ENCODE data around the gene NSMCE4A. TPM values are rescaled to one million over a fixed set of nuclear protein-coding genes. Genes with fewer than 3 reads are reported as not detected.

The NSMCE4A gene
- total and polyA plus RNA-seq, 9 of the 15 experiments (the other 6 are each of a cell fraction or from before 2014, with no cell fraction given) = 8.4 to 88.5 (median 46.4) TPM

DNA sequence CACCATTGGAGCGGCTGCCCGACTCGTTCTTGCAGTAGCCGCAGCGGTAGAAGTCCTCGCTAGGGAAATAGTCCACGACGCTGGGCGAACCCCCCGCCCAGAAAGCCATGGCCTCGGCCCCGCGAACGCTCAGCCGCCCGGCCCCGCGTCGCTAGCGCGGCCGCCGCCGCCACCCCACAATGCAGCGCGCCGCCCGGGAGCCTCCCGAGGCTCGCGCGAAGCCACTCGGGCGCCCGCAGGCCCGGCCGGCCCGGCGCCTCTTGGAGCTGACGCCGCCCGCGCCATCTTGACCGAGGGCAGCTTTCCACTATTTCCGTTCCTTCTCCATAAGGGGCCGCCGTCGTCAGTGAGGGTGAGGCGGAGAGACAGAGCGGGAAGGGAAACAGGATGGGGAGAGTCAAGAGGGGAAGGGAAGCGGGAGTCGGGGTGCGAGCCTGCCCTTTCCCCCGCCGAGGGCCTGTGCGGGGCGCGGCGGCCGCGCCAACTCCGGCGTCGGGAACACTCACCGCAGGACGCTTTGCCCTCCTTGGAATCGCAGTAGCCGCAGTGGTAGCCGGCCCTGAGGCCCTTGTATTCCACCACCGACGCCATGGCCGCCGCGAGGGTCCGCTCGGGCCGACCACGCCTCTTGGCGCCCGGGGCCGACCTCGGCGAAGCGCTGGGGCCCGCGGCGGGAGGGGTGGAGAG is 47.0 kb downstream of the NSMCE4A start, which contains the start of gene ATE1 (continued):
- TF ChIP-seq, protein P1, sequence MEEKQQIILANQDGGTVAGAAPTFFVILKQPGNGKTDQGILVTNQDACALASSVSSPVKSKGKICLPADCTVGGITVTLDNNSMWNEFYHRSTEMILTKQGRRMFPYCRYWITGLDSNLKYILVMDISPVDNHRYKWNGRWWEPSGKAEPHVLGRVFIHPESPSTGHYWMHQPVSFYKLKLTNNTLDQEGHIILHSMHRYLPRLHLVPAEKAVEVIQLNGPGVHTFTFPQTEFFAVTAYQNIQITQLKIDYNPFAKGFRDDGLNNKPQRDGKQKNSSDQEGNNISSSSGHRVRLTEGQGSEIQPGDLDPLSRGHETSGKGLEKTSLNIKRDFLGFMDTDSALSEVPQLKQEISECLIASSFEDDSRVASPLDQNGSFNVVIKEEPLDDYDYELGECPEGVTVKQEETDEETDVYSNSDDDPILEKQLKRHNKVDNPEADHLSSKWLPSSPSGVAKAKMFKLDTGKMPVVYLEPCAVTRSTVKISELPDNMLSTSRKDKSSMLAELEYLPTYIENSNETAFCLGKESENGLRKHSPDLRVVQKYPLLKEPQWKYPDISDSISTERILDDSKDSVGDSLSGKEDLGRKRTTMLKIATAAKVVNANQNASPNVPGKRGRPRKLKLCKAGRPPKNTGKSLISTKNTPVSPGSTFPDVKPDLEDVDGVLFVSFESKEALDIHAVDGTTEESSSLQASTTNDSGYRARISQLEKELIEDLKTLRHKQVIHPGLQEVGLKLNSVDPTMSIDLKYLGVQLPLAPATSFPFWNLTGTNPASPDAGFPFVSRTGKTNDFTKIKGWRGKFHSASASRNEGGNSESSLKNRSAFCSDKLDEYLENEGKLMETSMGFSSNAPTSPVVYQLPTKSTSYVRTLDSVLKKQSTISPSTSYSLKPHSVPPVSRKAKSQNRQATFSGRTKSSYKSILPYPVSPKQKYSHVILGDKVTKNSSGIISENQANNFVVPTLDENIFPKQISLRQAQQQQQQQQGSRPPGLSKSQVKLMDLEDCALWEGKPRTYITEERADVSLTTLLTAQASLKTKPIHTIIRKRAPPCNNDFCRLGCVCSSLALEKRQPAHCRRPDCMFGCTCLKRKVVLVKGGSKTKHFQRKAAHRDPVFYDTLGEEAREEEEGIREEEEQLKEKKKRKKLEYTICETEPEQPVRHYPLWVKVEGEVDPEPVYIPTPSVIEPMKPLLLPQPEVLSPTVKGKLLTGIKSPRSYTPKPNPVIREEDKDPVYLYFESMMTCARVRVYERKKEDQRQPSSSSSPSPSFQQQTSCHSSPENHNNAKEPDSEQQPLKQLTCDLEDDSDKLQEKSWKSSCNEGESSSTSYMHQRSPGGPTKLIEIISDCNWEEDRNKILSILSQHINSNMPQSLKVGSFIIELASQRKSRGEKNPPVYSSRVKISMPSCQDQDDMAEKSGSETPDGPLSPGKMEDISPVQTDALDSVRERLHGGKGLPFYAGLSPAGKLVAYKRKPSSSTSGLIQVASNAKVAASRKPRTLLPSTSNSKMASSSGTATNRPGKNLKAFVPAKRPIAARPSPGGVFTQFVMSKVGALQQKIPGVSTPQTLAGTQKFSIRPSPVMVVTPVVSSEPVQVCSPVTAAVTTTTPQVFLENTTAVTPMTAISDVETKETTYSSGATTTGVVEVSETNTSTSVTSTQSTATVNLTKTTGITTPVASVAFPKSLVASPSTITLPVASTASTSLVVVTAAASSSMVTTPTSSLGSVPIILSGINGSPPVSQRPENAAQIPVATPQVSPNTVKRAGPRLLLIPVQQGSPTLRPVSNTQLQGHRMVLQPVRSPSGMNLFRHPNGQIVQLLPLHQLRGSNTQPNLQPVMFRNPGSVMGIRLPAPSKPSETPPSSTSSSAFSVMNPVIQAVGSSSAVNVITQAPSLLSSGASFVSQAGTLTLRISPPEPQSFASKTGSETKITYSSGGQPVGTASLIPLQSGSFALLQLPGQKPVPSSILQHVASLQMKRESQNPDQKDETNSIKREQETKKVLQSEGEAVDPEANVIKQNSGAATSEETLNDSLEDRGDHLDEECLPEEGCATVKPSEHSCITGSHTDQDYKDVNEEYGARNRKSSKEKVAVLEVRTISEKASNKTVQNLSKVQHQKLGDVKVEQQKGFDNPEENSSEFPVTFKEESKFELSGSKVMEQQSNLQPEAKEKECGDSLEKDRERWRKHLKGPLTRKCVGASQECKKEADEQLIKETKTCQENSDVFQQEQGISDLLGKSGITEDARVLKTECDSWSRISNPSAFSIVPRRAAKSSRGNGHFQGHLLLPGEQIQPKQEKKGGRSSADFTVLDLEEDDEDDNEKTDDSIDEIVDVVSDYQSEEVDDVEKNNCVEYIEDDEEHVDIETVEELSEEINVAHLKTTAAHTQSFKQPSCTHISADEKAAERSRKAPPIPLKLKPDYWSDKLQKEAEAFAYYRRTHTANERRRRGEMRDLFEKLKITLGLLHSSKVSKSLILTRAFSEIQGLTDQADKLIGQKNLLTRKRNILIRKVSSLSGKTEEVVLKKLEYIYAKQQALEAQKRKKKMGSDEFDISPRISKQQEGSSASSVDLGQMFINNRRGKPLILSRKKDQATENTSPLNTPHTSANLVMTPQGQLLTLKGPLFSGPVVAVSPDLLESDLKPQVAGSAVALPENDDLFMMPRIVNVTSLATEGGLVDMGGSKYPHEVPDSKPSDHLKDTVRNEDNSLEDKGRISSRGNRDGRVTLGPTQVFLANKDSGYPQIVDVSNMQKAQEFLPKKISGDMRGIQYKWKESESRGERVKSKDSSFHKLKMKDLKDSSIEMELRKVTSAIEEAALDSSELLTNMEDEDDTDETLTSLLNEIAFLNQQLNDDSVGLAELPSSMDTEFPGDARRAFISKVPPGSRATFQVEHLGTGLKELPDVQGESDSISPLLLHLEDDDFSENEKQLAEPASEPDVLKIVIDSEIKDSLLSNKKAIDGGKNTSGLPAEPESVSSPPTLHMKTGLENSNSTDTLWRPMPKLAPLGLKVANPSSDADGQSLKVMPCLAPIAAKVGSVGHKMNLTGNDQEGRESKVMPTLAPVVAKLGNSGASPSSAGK (IDR thresholded peaks at IDR 0.05) = peak; percentile 38; the same call in 1 of the 2 replicates
- TF ChIP-seq ZNF212 (CRISPR knock-in tag; IDR thresholded peaks at IDR 0.05) = no peak
- TF ChIP-seq POLR2H (tag; IDR thresholded peaks at IDR 0.05; ENCODE audit: low read depth) = peak; percentile 69
- TF ChIP-seq, protein P2, sequence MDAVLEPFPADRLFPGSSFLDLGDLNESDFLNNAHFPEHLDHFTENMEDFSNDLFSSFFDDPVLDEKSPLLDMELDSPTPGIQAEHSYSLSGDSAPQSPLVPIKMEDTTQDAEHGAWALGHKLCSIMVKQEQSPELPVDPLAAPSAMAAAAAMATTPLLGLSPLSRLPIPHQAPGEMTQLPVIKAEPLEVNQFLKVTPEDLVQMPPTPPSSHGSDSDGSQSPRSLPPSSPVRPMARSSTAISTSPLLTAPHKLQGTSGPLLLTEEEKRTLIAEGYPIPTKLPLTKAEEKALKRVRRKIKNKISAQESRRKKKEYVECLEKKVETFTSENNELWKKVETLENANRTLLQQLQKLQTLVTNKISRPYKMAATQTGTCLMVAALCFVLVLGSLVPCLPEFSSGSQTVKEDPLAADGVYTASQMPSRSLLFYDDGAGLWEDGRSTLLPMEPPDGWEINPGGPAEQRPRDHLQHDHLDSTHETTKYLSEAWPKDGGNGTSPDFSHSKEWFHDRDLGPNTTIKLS (IDR thresholded peaks at IDR 0.05; ENCODE audit: borderline replicate concordance, low read depth) = no peak
- TF ChIP-seq, protein P3, sequence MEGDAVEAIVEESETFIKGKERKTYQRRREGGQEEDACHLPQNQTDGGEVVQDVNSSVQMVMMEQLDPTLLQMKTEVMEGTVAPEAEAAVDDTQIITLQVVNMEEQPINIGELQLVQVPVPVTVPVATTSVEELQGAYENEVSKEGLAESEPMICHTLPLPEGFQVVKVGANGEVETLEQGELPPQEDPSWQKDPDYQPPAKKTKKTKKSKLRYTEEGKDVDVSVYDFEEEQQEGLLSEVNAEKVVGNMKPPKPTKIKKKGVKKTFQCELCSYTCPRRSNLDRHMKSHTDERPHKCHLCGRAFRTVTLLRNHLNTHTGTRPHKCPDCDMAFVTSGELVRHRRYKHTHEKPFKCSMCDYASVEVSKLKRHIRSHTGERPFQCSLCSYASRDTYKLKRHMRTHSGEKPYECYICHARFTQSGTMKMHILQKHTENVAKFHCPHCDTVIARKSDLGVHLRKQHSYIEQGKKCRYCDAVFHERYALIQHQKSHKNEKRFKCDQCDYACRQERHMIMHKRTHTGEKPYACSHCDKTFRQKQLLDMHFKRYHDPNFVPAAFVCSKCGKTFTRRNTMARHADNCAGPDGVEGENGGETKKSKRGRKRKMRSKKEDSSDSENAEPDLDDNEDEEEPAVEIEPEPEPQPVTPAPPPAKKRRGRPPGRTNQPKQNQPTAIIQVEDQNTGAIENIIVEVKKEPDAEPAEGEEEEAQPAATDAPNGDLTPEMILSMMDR (IDR thresholded peaks at IDR 0.05 in 2 of 3, conservative IDR thresholded peaks at IDR 0.05 in 1 of 3; ENCODE audit: insufficient read depth in 2 of 3, low read depth in 1 of 3, low read length in 3 of 3) = no peak
- peak; percentile 81 for TF ChIP-seq GABPB1 (CRISPR knock-in tag; IDR thresholded peaks at IDR 0.05)
- peak; percentile 69 for TF ChIP-seq POLR2B (IDR thresholded peaks at IDR 0.05; ENCODE audit: low read depth, partially characterized antibody)
- TF ChIP-seq TGIF2 (CRISPR knock-in tag; IDR thresholded peaks at IDR 0.05) = peak; percentile 82
- no peak for TF ChIP-seq SPI1 (IDR thresholded peaks at IDR 0.05; ENCODE audit: borderline replicate concordance, low read depth, low read length)
- peak; percentile 25; the same call in 1 of the 2 replicates for TF ChIP-seq FOSL1 (tag; conservative IDR thresholded peaks at IDR 0.05)
- no peak for TF ChIP-seq CSDE1 (IDR thresholded peaks at IDR 0.05)
- TF ChIP-seq PYGO2 (tag; IDR thresholded peaks at IDR 0.05) = no peak
- no peak for TF ChIP-seq ZNF830 (CRISPR knock-in tag; IDR thresholded peaks at IDR 0.05)
- TF ChIP-seq ZBED1 (IDR thresholded peaks at IDR 0.05) = no peak

Data from K562 (cell line).